Progenitor cell of endocrine pancreas (in vitro differentiated cells): ENCODE measurements around the gene RAB44. TPM values are rescaled to one million over a fixed set of nuclear protein-coding genes. Genes with fewer than 3 reads are reported as not detected.

Experiments
- DNase-seq: peaks from one replicate; pipeline ENCODE4 v3.0.0; 2021; ENCODE audit warnings: low spot score; ENCODE audit not compliant: unreplicated experiment
- H3K27ac Mint-ChIP-seq: 2 replicates; pipeline ENCODE4 v1.8.0; 2021; ENCODE audit warnings: mild to moderate bottlenecking, moderate library complexity, mixed read lengths
- H3K27me3 Mint-ChIP-seq: 2 replicates; pipeline ENCODE4 v1.8.0; 2021; ENCODE audit warnings: mixed read lengths
- H3K36me3 Mint-ChIP-seq: 2 replicates; pipeline ENCODE4 v1.8.0; 2022; ENCODE audit warnings: mixed read lengths; ENCODE audit not compliant: insufficient read depth
- H3K4me1 Mint-ChIP-seq: 2 replicates; pipeline ENCODE4 v1.8.0; 2021; ENCODE audit warnings: low read depth, mixed read lengths
- H3K4me3 Mint-ChIP-seq: 2 replicates; pipeline ENCODE4 v1.8.0; 2021; ENCODE audit warnings: low read depth, mild to moderate bottlenecking, moderate library complexity, mixed read lengths
- H3K9me3 Mint-ChIP-seq: 2 replicates; pipeline ENCODE4 v1.8.0; 2021; ENCODE audit warnings: low read depth, mixed read lengths
- total RNA-seq: library from RNA; stranded (reverse); gene quantifications from 2 replicates; pipeline ENCODE4 v1.2.1, GENCODE V29; 2021
- TF ChIP-seq, protein P1 (sequence below): fragments of 200-600 bp; sonication (generic); IDR thresholded peaks from one replicate; pipeline ENCODE4 v1.5.0; 2021; ENCODE audit warnings: antibody characterized with exemption, mild to moderate bottlenecking; ENCODE audit not compliant: unreplicated experiment

Gene RAB44
- total RNA-seq, 1 donor from 2014 or later, result not detected

DNA sequence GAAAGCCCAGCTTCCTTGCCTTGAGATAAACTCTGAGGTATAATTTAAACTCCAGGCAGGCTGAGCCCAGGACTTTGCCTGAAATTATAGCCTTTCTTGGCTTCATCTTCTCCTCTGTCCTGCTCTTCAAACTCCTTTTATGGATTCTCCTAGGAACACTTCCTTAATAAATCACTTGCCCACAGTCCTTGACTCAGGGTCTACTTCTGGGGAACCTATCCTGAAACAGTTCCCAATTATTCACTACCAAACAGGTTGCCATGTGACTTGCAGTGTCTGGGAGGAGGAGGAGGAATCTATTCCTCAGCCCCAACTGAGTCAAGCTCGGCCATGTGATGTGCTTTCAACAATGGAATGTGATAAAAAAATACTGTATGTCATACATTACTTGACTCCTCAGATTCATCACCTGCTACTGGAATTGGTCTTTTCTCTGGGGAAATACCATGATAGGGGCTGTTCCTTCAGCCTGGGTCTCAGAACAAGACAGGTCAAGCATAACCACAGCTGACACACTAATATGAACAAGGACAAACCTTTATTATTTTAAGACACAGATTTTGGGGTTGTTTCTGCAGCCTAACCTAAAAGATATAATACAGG lies 39.6 kb upstream of the RAB44 start:
- peaks cover 44% of the 10 kb centered on the region for H3K27me3 Mint-ChIP-seq
- H3K4me3 Mint-ChIP-seq, result no peak overlapping the region
- no peaks in the 10 kb centered on the region for H3K9me3 Mint-ChIP-seq
- H3K27ac Mint-ChIP-seq, result no peak overlapping the region
- TF ChIP-seq, protein P1, sequence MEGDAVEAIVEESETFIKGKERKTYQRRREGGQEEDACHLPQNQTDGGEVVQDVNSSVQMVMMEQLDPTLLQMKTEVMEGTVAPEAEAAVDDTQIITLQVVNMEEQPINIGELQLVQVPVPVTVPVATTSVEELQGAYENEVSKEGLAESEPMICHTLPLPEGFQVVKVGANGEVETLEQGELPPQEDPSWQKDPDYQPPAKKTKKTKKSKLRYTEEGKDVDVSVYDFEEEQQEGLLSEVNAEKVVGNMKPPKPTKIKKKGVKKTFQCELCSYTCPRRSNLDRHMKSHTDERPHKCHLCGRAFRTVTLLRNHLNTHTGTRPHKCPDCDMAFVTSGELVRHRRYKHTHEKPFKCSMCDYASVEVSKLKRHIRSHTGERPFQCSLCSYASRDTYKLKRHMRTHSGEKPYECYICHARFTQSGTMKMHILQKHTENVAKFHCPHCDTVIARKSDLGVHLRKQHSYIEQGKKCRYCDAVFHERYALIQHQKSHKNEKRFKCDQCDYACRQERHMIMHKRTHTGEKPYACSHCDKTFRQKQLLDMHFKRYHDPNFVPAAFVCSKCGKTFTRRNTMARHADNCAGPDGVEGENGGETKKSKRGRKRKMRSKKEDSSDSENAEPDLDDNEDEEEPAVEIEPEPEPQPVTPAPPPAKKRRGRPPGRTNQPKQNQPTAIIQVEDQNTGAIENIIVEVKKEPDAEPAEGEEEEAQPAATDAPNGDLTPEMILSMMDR, result no peak
- no peaks in the 10 kb centered on the region for H3K4me1 Mint-ChIP-seq
- H3K36me3 Mint-ChIP-seq, result no peaks in the 10 kb centered on the region
- DNase-seq, result no peak

DNA sequence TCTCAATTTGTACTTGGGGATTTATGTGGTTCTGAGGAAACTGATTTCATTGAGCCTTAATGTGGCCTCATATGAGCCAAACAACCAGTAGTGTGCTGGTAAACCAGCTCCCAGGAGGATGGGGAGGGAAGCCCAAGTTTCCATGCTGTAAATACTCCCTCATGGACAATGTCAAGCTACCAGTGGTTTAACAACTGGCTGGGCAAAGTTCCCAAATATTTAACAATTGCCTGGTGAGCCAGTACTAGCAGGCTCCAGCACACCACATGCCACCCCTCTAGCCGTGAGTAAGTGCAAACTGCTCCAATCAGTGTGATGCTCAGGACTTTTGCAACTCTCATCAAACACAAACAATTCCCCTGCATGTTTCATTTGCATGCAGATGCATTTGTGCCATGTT lies 38.4 kb upstream of the RAB44 start:
- H3K4me1 Mint-ChIP-seq, result no peaks in the 10 kb centered on the region
- TF ChIP-seq, protein P1, result no peak
- no peak overlapping the region for H3K27ac Mint-ChIP-seq
- no peaks in the 10 kb centered on the region for H3K36me3 Mint-ChIP-seq
- peaks cover 39% of the 10 kb centered on the region for H3K27me3 Mint-ChIP-seq
- no peak for DNase-seq
- no peak overlapping the region for H3K4me3 Mint-ChIP-seq
- no peaks in the 10 kb centered on the region for H3K9me3 Mint-ChIP-seq

DNA sequence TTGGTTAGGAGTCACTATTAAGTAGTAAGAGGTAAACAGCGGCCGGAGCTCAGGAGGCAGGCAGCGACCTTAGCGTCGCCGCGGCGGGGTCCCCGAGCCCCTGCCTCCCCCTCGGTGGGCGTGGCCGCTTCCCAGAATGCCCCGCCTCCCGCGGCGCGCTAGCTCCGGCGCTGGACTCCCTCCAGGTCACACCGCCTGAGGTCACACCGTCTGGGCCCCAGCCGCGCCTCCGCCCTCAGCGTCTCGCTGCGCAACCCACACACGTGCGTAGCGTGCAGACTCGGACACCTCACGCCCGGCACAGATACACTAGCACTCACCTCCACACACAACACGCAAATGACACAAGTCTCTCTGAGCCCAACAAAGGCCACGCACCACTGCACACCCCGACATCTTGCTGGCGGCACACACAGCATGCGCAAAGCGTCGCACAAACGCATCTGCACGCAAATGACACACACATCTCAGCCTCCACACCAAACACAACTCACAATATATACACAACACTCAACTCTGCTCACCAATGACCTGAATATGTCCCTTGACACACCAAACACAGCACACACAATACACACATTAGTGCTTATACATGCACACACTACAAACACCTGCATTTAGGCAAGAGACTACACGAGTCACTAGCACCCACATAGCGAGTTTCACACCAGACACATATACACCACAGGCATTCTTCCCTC lies 36.7 kb upstream of the RAB44 start:
- Mint-ChIP-seq H3K4me1 (no peaks in the 10 kb centered on the region), H3K4me3 (no peak overlapping the region), H3K36me3 (no peaks in the 10 kb centered on the region), H3K9me3 (no peaks in the 10 kb centered on the region), H3K27me3 (peaks cover 32% of the 10 kb centered on the region), H3K27ac (no peak overlapping the region)
- TF ChIP-seq, protein P1, result no peak
- DNase-seq, result peak; percentile 48

DNA sequence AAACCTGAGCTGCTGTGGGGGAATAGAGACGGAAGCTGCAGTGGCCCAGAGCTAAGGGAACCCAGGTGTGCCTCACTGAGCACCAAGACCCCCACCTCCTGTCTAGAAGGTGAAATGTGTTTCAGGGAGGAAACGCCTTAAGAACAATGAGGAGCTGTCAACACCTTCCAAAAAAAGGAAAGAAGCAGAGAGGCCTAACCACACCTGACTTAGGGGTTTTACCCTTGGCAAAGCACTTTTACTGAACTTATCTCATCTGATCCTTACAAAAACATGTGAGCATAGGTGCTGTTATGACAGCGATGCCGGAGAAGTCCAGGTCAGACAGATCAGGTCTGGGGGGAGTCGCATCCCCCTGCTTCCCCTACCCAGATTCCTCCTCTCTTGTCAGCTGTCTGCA lies 35.2 kb upstream of the RAB44 start:
- Mint-ChIP-seq H3K36me3 (no peaks in the 10 kb centered on the region), H3K27ac (no peak overlapping the region), H3K27me3 (peaks cover 24% of the 10 kb centered on the region), H3K9me3 (no peaks in the 10 kb centered on the region), H3K4me1 (peaks cover 5% of the 10 kb centered on the region), H3K4me3 (no peak overlapping the region)
- TF ChIP-seq, protein P1, result no peak
- DNase-seq, result no peak

DNA sequence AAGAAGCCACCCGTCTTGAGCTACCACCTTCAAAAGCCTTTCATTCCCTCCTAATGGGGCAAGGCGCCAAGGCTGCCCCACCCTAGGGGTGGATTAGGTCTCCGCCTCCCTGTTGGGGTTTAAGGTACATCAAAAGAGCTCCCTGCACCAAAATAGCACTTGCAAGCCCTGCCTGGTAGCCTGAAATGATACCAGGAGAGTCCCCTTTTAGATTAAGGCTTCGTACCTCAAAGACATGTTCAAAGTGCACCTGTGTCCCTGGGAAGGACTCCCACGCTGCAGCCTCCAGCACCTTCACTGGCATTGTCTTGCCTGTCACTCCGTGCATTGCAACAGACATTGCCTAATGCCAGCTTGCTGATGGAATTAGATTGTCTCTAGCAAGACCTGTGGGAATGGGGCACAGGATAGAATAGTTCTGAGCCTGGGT lies 34.8 kb upstream of the RAB44 start:
- TF ChIP-seq, protein P1, result no peak
- peaks cover 21% of the 10 kb centered on the region for H3K27me3 Mint-ChIP-seq
- no peaks in the 10 kb centered on the region for H3K9me3 Mint-ChIP-seq
- no peaks in the 10 kb centered on the region for H3K36me3 Mint-ChIP-seq
- peaks cover 6% of the 10 kb centered on the region for H3K4me1 Mint-ChIP-seq
- no peak overlapping the region for H3K27ac Mint-ChIP-seq
- DNase-seq, result no peak
- no peak overlapping the region for H3K4me3 Mint-ChIP-seq
